Neuronal stem cell (in vitro differentiated cells): Measurements from ENCODE around the gene GFPT2.

Experiments used
- DNase-seq: peaks from one replicate; pipeline ENCODE4 v3.0.0-alpha.2; 2013; ENCODE audit warnings: low spot score
- H2AFZ ChIP-seq: one replicate; pipeline ENCODE4 v1.6.1; 2013; ENCODE audit warnings: mild to moderate bottlenecking, low read length, inconsistent platforms
- H2AK5ac ChIP-seq: 2 replicates; pipeline ENCODE4 v1.6.1; 2013; ENCODE audit warnings: low read depth, mild to moderate bottlenecking, inconsistent platforms, low read length, moderate library complexity, mixed read lengths
- H2BK120ac ChIP-seq: 2 replicates; pipeline ENCODE4 v1.6.1; 2013; ENCODE audit warnings: low read depth, mild to moderate bottlenecking, inconsistent platforms, low read length, moderate library complexity, mixed read lengths
- H2BK12ac ChIP-seq: one replicate; pipeline ENCODE4 v1.6.1; 2013; ENCODE audit warnings: low read length, inconsistent platforms
- H2BK15ac ChIP-seq: 2 replicates; pipeline ENCODE4 v1.6.1; 2013; ENCODE audit warnings: mild to moderate bottlenecking, low read length, inconsistent platforms, mixed read lengths
- H2BK5ac ChIP-seq: one replicate; pipeline ENCODE4 v1.6.1; 2013; ENCODE audit warnings: inconsistent platforms, mild to moderate bottlenecking, low read length, moderate library complexity
- H3K14ac ChIP-seq: one replicate; pipeline ENCODE4 v1.6.1; 2013; ENCODE audit warnings: low read length, inconsistent platforms
- H3K18ac ChIP-seq: 2 replicates; pipeline ENCODE4 v1.6.1; 2013; ENCODE audit warnings: low read length, inconsistent platforms
- H3K23ac ChIP-seq: 2 replicates; pipeline ENCODE4 v1.6.1; 2013; ENCODE audit warnings: low read depth, mild to moderate bottlenecking, mixed read lengths, low read length, inconsistent platforms; ENCODE audit not compliant: poor library complexity
- H3K27ac ChIP-seq: replicated peaks from 3 replicates; pipeline ENCODE4 v1.5.1; 2013; ENCODE audit warnings: low read length, inconsistent platforms
- H3K27me3 ChIP-seq, 3 experiments: 2 replicates each; pipeline ENCODE4 v1.6.1; 2013; ENCODE audit warnings: low read length in 3 of 3, mild to moderate bottlenecking in 2 of 3, inconsistent platforms in 1 of 3, low read depth in 1 of 3, mixed read lengths in 1 of 3, moderate library complexity in 1 of 3; ENCODE audit not compliant: control insufficient read depth in 3 of 3, insufficient read depth in 3 of 3
- H3K36me3 ChIP-seq, 2 donors: replicated peaks in 1 of 2; 2 replicates each; pipeline ENCODE4 v1.6.1; 2013; ENCODE audit warnings: low read length in 2 of 2; ENCODE audit not compliant: control insufficient read depth in 2 of 2, insufficient read depth in 2 of 2
- H3K4ac ChIP-seq: 2 replicates; pipeline ENCODE4 v1.6.1; 2013; ENCODE audit warnings: inconsistent platforms, mild to moderate bottlenecking, low read length, moderate library complexity
- H3K4me1 ChIP-seq, 2 donors: 1 replicate in 1 of 2; 2 replicates in 1 of 2; pipeline ENCODE4 v1.6.1; 2013; ENCODE audit warnings: low read length in 2 of 2, low read depth in 1 of 2; ENCODE audit not compliant: control insufficient read depth in 2 of 2, insufficient read depth in 1 of 2
- H3K4me2 ChIP-seq: one replicate; pipeline ENCODE4 v1.6.1; 2013; ENCODE audit warnings: mild to moderate bottlenecking, low read length, inconsistent platforms; ENCODE audit not compliant: insufficient read depth, poor library complexity, severe bottlenecking
- H3K4me3 ChIP-seq, 2 donors: 2 replicates each; pipeline ENCODE4 v1.5.1; 2013; ENCODE audit warnings: low read length in 2 of 2, mild to moderate bottlenecking in 2 of 2, inconsistent platforms in 1 of 2, moderate library complexity in 1 of 2
- H3K79me1 ChIP-seq: one replicate; pipeline ENCODE4 v1.6.1; 2013; ENCODE audit warnings: low read depth, mild to moderate bottlenecking, inconsistent platforms, low read length, moderate library complexity
- H3K9ac ChIP-seq: one replicate; pipeline ENCODE4 v1.6.1; 2013; ENCODE audit warnings: mild to moderate bottlenecking, low read depth, low read length, inconsistent platforms; ENCODE audit not compliant: poor library complexity
- H3K9me3 ChIP-seq, 2 donors: replicated peaks in 1 of 2; 2 replicates each; pipeline versions ENCODE3 to v1.6.1; 2013; ENCODE audit warnings: low read length in 2 of 2, mild to moderate bottlenecking in 2 of 2, inconsistent platforms in 1 of 2, low read depth in 1 of 2, mixed read lengths in 1 of 2, moderate library complexity in 1 of 2; ENCODE audit not compliant: control insufficient read depth in 2 of 2, insufficient read depth in 1 of 2
- H4K8ac ChIP-seq: one replicate; pipeline ENCODE4 v1.6.1; 2013; ENCODE audit warnings: low read depth, mild to moderate bottlenecking, inconsistent platforms, low read length, moderate library complexity
- H4K91ac ChIP-seq: one replicate; pipeline ENCODE4 v1.6.1; 2013; ENCODE audit warnings: low read length, low read depth, mild to moderate bottlenecking, inconsistent platforms; ENCODE audit not compliant: poor library complexity
- WGBS, 2 donors: extraction: QIAGEN DNeasy Blood & Tissue Kit; methylation state at CpG; one replicate each; pipeline ENCODE4 v1.1.7; 2013; ENCODE audit warnings: missing lambda C conversion rate in 2 of 2, mixed read lengths in 1 of 2; ENCODE audit not compliant: insufficient read length in 2 of 2, insufficient replicate concordance in 1 of 2; ENCODE audit errors: extremely low coverage in 2 of 2; 5-methylcytosine and 5-hydroxymethylcytosine counted together

The GFPT2 gene

DNA sequence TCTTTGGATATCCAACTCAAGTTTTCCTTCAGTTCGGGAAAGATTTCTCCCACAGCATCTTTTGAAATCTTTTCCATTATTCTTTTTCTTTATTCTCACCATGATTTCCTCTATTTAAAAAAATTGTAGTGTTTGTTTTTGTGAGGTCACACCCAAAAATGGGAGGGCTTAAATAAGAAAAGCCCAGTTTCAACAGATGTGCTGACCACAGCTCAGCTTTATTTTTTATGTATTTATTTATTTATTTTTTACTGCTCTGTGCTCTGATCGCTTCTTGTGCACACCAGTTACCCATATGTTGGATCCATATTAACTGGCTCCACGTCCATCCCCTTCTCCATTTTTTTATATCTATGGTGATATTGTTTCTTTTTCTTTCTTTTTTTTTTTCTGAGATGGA is 20.3 kb downstream of the GFPT2 start:
- no peak overlapping the region for H3K23ac ChIP-seq
- no peak overlapping the region for H2BK120ac ChIP-seq
- H3K79me1 ChIP-seq: peaks cover 2% of the 10 kb centered on the region
- no peak overlapping the region for H3K14ac ChIP-seq
- no peak for DNase-seq
- no peak overlapping the region for H2BK5ac ChIP-seq
- no peak overlapping the region for H2BK12ac ChIP-seq
- H3K4me2 ChIP-seq: no peak overlapping the region
- H2AFZ ChIP-seq: no peak overlapping the region
- no peak overlapping the region for H3K27ac ChIP-seq
- no peak overlapping the region for H3K18ac ChIP-seq
- no peak overlapping the region for H3K4ac ChIP-seq
- H3K36me3 ChIP-seq: peaks cover 53 to 66% of the 10 kb centered on the region in 2 donors
- no peak overlapping the region for H2BK15ac ChIP-seq
- H4K8ac ChIP-seq: no peak overlapping the region
- no peaks in the 10 kb centered on the region for H3K27me3 ChIP-seq
- no CpG with 5 or more reads among the region's 3 CpGs for WGBS, 2 donors
- no peak overlapping the region for H3K4me3 ChIP-seq
- no peak overlapping the region for H4K91ac ChIP-seq
- H3K9ac ChIP-seq: no peak overlapping the region
- H2AK5ac ChIP-seq: no peak overlapping the region
- H3K4me1 ChIP-seq: peaks cover 0 to 6% of the 10 kb centered on the region in 2 donors
- H3K9me3 ChIP-seq: peaks cover 0 to 2% of the 10 kb centered on the region in 2 donors

GRCh38 chr5:180332051-180332517 is 21.1 kb downstream of the GFPT2 start:
- peaks cover 52 to 67% of the 10 kb centered on the region in 2 donors for H3K36me3 ChIP-seq
- no peak overlapping the region for H2AK5ac ChIP-seq
- H3K4ac ChIP-seq: no peak overlapping the region
- H3K27me3 ChIP-seq: no peaks in the 10 kb centered on the region
- H3K4me3 ChIP-seq: no peak overlapping the region
- H3K18ac ChIP-seq: no peak overlapping the region
- H3K23ac ChIP-seq: no peak overlapping the region
- H3K14ac ChIP-seq: no peak overlapping the region
- no peak overlapping the region for H2BK12ac ChIP-seq
- WGBS, 2 donors: no CpG with 5 or more reads among the region's 13 CpGs
- peaks cover 2% of the 10 kb centered on the region for H3K79me1 ChIP-seq
- no peak overlapping the region for H2BK5ac ChIP-seq
- no peak overlapping the region for H2BK120ac ChIP-seq
- peaks cover 0 to 2% of the 10 kb centered on the region in 2 donors for H3K9me3 ChIP-seq
- H3K27ac ChIP-seq: peak overlapping the region; percentile 36
- no peak overlapping the region for H4K91ac ChIP-seq
- DNase-seq: no peak
- H3K9ac ChIP-seq: no peak overlapping the region
- peaks cover 0 to 6% of the 10 kb centered on the region in 2 donors for H3K4me1 ChIP-seq
- no peak overlapping the region for H4K8ac ChIP-seq
- H3K4me2 ChIP-seq: no peak overlapping the region
- H2BK15ac ChIP-seq: no peak overlapping the region
- H2AFZ ChIP-seq: no peak overlapping the region

- Histone ChIP-seq H3K79me1 (peaks cover 2% of the 10 kb centered on the region), H2AFZ (no peak overlapping the region), H3K4me2 (no peak overlapping the region), H2AK5ac (no peak overlapping the region), H3K18ac (no peak overlapping the region), H3K27ac (peak overlapping the region; percentile 36), H3K36me3 (peaks cover 49 to 63% of the 10 kb centered on the region in 2 donors), H2BK12ac (no peak overlapping the region), H2BK120ac (no peak overlapping the region), H4K91ac (no peak overlapping the region), H3K4me3 (no peak overlapping the region), H4K8ac (no peak overlapping the region), H3K27me3 (no peaks in the 10 kb centered on the region), H3K14ac (no peak overlapping the region), H2BK15ac (no peak overlapping the region), H3K9me3 (peaks cover 0 to 2% of the 10 kb centered on the region in 2 donors), H3K4me1 (peaks cover 0 to 6% of the 10 kb centered on the region in 2 donors), H3K4ac (no peak overlapping the region), H3K9ac (no peak overlapping the region), H2BK5ac (no peak overlapping the region), H3K23ac (no peak overlapping the region)
- peak; percentile 35 for DNase-seq
- no CpG with 5 or more reads among the region's 7 CpGs for WGBS, 2 donors
These were observed 21.5 kb downstream of the GFPT2 start for GRCh38 chr5:180331647-180331950.

DNA sequence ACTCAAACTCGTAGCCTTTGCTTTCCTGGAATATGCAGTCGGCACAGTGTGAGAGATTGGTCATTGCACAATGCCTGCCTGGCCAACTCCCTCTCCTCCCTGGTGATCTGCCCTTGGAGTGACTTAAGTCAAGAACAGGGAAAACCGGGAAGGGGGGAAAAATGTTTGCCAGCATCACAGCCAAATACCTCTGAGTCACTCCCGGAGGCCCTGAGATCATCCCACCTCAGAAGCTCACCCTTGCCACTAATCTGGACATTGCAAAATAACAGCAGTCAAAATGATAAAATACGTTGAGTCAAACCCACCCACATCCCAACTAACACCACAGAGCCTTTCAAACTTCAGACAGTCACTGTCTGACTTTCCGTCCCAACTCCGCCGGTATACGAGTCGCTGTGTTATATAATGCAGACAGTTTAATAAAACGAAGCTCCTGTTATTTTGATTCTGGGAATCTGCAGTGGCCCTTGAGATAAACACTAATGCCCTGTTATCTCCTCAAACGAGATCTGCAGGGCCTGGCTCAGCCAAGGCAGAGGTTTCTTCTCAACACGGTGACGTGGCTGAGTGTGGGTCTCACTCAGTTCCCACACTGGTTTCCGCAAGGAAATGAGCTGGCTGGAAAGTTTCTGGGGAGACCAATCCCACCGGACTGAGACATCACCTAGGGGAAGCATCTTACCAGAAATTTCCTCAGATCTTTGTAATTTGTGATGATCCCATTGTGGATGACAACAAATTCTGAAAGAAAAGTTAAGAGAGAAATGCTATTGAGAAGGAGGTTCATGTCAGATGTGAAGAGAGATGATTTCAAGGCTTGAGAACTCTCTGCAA is 22.1 kb downstream of the GFPT2 start:
- H4K8ac ChIP-seq: no peak overlapping the region
- WGBS, 2 donors: no CpG with 5 or more reads among the region's 16 CpGs
- no peak overlapping the region for H2BK5ac ChIP-seq
- no peak overlapping the region for H3K4ac ChIP-seq
- H3K27ac ChIP-seq: no peak overlapping the region
- no peak overlapping the region for H3K4me3 ChIP-seq
- peaks cover 2% of the 10 kb centered on the region for H3K79me1 ChIP-seq
- no peak overlapping the region for H2BK15ac ChIP-seq
- H3K36me3 ChIP-seq: peaks cover 45 to 58% of the 10 kb centered on the region in 2 donors
- no peak overlapping the region for H2AFZ ChIP-seq
- no peak overlapping the region for H4K91ac ChIP-seq
- H3K9me3 ChIP-seq: peaks cover 0 to 2% of the 10 kb centered on the region in 2 donors
- no peak overlapping the region for H3K14ac ChIP-seq
- H3K18ac ChIP-seq: no peak overlapping the region
- no peaks in the 10 kb centered on the region for H3K27me3 ChIP-seq
- no peak overlapping the region for H2BK12ac ChIP-seq
- H3K9ac ChIP-seq: no peak overlapping the region
- peaks cover 0 to 6% of the 10 kb centered on the region in 2 donors for H3K4me1 ChIP-seq
- DNase-seq: no peak
- H2BK120ac ChIP-seq: no peak overlapping the region
- no peak overlapping the region for H2AK5ac ChIP-seq
- H3K23ac ChIP-seq: no peak overlapping the region
- H3K4me2 ChIP-seq: no peak overlapping the region
